OCI-LY3 (cell line): ENCODE data around the gene ID2.

Experiments
- H2AFZ ChIP-seq: fragments of 200-600, 300-600 bp; shearing (Covaris generic); 2 replicates; pipeline ENCODE4 v1.6.0; 2014; ENCODE audit warnings: antibody characterized with exemption, low read depth, low read length
- H3K27ac ChIP-seq: fragments of 200-600, 300-600 bp; sonication (generic); 2 replicates; pipeline ENCODE4 v1.5.1; 2014; ENCODE audit warnings: mild to moderate bottlenecking, low read length, moderate library complexity, mixed read lengths
- H3K27me3 ChIP-seq: fragments of 200-600, 300-600 bp; sonication (generic); 2 replicates; pipeline ENCODE4 v1.6.1; 2014; ENCODE audit warnings: low read depth, low read length, mixed read lengths
- H3K36me3 ChIP-seq: fragments of 200-600, 300-600 bp; sonication (generic); replicated peaks from 2 replicates; pipeline ENCODE3; 2014; ENCODE audit warnings: low read depth, low read length, mixed read lengths
- H3K4me1 ChIP-seq: fragments of 300-600, 200-600 bp; sonication (generic); 2 replicates; pipeline ENCODE4 v1.6.1; 2014; ENCODE audit warnings: low read length, mixed read lengths
- H3K4me2 ChIP-seq: fragments of 200-600, 300-600 bp; sonication (generic); 2 replicates; pipeline ENCODE4 v1.6.1; 2014; ENCODE audit warnings: low read length, mixed read lengths
- H3K4me3 ChIP-seq: fragments of 300-600, 200-600 bp; sonication (generic); 2 replicates; pipeline ENCODE4 v1.5.1; 2014; ENCODE audit warnings: antibody characterized with exemption, mild to moderate bottlenecking, low read length, moderate library complexity
- H3K79me2 ChIP-seq: fragments of 300-600, 200-600 bp; shearing (Covaris generic); 2 replicates; pipeline ENCODE4 v1.6.1; 2014; ENCODE audit warnings: mild to moderate bottlenecking, low read length, mixed read lengths
- H3K9ac ChIP-seq: fragments of 300-600, 200-600 bp; shearing (Covaris generic); 2 replicates; pipeline ENCODE4 v1.6.0; 2014; ENCODE audit warnings: mild to moderate bottlenecking, low read length, moderate library complexity
- H3K9me3 ChIP-seq: fragments of 200-600, 300-600 bp; shearing (Covaris generic); 2 replicates; pipeline ENCODE4 v1.6.1; 2014; ENCODE audit warnings: low read length, mixed read lengths; ENCODE audit not compliant: insufficient read depth
- H4K20me1 ChIP-seq: fragments of 200-600, 300-600 bp; sonication (generic); 2 replicates; pipeline ENCODE4 v1.6.1; 2016; ENCODE audit warnings: low read length, mixed read lengths; ENCODE audit not compliant: insufficient read depth
- CTCF ChIP-seq: fragments of 200-600, 300-600 bp; sonication (generic); IDR thresholded peaks from 2 replicates; pipeline ENCODE4 v1.5.1; 2014; ENCODE audit warnings: antibody characterized with exemption, low read length, low read depth
- EZH2phosphoT487 ChIP-seq: fragments of 200-600 bp; shearing (Covaris generic); IDR thresholded peaks from 2 replicates; pipeline ENCODE4 v1.6.1; 2018; ENCODE audit warnings: antibody characterized with exemption, mixed run types, low read depth

Gene ID2

GRCh38 chr2:8701681-8702379 is 20.0 kb downstream of the ID2 start:
- Histone ChIP-seq H3K9me3 (no peaks in the 10 kb centered on the region), H3K27me3 (no peaks in the 10 kb centered on the region), H3K4me1 (peaks cover 5% of the 10 kb centered on the region; the same call in 1 of the 2 replicates), H2AFZ (no peak overlapping the region), H3K4me3 (no peak overlapping the region), H3K79me2 (no peaks in the 10 kb centered on the region), H3K27ac (no peak overlapping the region), H3K36me3 (no peaks in the 10 kb centered on the region), H3K9ac (no peak overlapping the region), H4K20me1 (no peaks in the 10 kb centered on the region), H3K4me2 (no peak overlapping the region)
- TF ChIP-seq EZH2phosphoT487 (no peak), CTCF (no peak)

DNA sequence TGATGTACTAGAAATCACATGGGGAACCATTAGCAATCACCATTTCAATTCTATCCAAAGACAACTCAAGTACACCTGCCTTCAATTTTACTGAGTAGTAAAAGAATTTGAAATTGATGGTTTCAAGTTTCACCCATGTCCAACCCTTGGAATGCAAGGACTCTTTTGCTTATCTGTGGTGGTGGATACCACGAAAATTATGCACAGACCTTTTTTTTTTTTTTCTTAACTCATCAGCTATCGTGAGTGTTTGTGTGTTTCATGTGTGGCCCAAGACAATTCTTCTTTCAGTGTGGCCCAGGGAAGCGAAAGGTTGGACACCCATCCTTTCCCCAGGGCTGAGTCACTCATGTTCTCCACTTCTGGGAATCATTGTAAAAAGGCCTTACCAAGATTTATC is 23.1 kb downstream of the ID2 start:
- H3K9me3 ChIP-seq = no peaks in the 10 kb centered on the region
- TF ChIP-seq EZH2phosphoT487 = no peak
- no peak for TF ChIP-seq CTCF
- no peak overlapping the region for H3K4me3 ChIP-seq
- peaks cover 5% of the 10 kb centered on the region; the same call in 1 of the 2 replicates for H3K4me1 ChIP-seq
- H3K27me3 ChIP-seq = no peaks in the 10 kb centered on the region
- no peak overlapping the region for H3K9ac ChIP-seq
- H4K20me1 ChIP-seq = no peaks in the 10 kb centered on the region
- H3K27ac ChIP-seq = no peak overlapping the region
- H3K4me2 ChIP-seq = no peak overlapping the region
- H2AFZ ChIP-seq = no peak overlapping the region
- H3K79me2 ChIP-seq = no peaks in the 10 kb centered on the region
- H3K36me3 ChIP-seq = no peaks in the 10 kb centered on the region

- no peaks in the 10 kb centered on the region for H3K4me1 ChIP-seq
- H3K4me3 ChIP-seq = no peak overlapping the region
- no peaks in the 10 kb centered on the region for H3K9me3 ChIP-seq
- H2AFZ ChIP-seq = no peak overlapping the region
- H3K4me2 ChIP-seq = no peak overlapping the region
- no peaks in the 10 kb centered on the region for H4K20me1 ChIP-seq
- H3K36me3 ChIP-seq = no peaks in the 10 kb centered on the region
- no peak overlapping the region for H3K9ac ChIP-seq
- TF ChIP-seq CTCF = no peak
- TF ChIP-seq EZH2phosphoT487 = no peak
- no peak overlapping the region for H3K27ac ChIP-seq
- no peaks in the 10 kb centered on the region for H3K79me2 ChIP-seq
- H3K27me3 ChIP-seq = no peaks in the 10 kb centered on the region
These were observed 27.8 kb downstream of the ID2 start for GRCh38 chr2:8709611-8710010.

- H3K27me3 ChIP-seq = no peaks in the 10 kb centered on the region
- TF ChIP-seq CTCF = no peak
- no peak for TF ChIP-seq EZH2phosphoT487
- H3K9ac ChIP-seq = no peak overlapping the region
- no peaks in the 10 kb centered on the region for H3K36me3 ChIP-seq
- H3K27ac ChIP-seq = no peak overlapping the region
- H3K79me2 ChIP-seq = no peaks in the 10 kb centered on the region
- H4K20me1 ChIP-seq = no peaks in the 10 kb centered on the region
- no peak overlapping the region for H3K4me2 ChIP-seq
- no peak overlapping the region for H3K4me3 ChIP-seq
- peaks cover 4% of the 10 kb centered on the region; the same call in 1 of the 2 replicates for H3K9me3 ChIP-seq
- H3K4me1 ChIP-seq = no peaks in the 10 kb centered on the region
- H2AFZ ChIP-seq = no peak overlapping the region
These were observed 29.1 kb downstream of the ID2 start for GRCh38 chr2:8710951-8711350.
